NCI-H2227 treated with DMSO at 0.1 percent for 48 hours (cell line): ENCODE measurements around the gene GAB2.

ENCODE experiments used
- DNase-seq: peaks from one replicate; lab custom pipeline; 2025; lab: John Stamatoyannopoulos, UW

GAB2 gene

GRCh38 chr11:78399136-78399535 lies 18.5 kb downstream of the GAB2 start:
- peak; percentile 11 for DNase-seq

DNA sequence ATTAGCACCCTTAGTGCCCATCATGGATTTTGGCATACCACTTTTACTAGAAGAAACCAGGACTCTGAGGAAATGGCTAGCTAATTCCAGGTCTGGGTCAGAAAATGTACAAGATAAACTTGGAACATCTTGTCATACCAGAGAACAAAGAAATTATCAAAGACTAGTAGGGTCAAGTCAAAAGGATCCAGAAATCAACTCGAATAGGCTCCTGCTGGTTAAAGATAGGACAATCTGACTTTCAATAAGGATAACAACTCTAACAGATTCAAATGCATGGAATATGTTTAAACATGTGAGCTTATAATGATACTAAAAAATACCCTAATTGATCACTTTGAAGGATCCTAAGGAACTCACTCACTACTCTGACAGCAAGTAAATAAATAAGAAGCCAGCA lies 18.9 kb downstream of the GAB2 start:
- no peak for DNase-seq

DNA sequence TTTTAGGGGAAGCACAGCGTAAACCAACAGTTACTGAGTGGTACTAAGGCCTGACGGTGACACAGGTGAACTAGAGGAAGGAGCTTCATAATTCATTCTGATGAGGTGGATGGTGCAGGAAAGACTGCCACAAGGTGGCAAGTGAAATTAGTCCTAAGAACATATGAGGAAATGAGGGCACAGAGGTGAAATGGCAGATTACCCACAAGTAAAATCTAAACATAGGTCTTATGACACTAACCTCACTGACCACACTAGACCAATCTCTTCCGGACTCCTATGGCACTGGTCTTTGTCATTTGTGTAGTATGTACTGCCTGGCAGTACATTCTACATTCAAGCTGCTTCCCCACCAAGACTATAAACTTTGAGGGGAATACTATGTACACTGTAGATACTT lies 20.2 kb downstream of the GAB2 start:
- DNase-seq: no peak

DNA sequence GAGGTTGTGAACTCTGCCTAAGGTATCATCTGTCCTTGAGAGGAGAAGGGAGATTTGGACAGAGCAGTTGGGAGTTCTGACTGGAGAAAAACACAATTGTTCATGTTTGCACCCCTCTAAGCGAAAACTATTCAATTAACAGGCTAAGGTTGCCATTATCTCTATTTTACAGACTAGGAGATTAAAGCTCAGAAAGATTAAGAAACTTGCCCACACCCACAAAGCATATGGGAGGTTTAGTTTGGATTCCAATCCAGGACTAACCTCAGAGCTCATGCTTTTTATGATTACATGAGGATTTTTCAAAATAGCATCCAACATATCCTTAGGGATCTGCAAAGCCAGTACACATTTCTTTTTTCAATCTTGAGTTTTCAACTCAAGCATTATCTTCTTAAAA lies 22.0 kb downstream of the GAB2 start:
- no peak for DNase-seq

DNA sequence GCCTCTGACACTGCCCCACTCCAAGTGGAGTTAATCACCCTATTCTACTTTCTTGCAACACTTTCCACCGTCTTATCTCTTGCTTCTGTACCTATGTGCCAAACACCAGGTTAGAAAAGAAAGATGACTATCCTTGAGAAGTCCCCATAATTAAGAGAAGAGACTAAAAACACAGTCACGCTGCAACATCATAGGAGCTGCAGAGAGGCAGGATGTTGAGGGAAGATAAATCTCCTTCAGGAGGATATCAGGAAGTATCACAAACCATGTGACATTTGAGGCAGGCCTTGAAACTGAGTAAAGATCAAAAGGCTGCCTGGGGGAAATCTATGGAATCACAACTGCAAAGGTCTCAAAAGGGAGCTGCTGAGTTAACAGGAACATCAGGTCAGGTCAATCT lies 24.8 kb downstream of the GAB2 start:
- no peak for DNase-seq

DNA sequence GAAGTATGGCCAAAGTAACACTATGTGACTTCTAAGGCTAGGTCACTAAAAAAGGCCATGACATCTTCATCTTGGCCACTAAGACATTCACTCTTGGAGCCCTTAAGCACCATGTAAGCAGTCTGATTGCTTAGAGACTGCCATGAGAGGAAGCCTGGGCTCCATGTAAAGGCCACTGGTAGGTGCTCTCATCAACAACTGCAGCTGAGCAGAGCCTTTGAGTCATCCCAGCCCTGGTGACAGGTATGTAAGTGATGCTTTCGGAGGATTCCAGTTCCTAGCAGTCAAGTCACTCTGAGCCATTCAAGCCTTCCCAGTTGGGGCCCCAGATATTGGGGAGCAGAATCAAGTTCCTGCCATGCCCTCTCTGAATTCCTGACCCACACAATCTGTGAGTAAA lies 26.2 kb downstream of the GAB2 start:
- no peak for DNase-seq

GRCh38 chr11:78390809-78391208 lies 26.8 kb downstream of the GAB2 start:
- DNase-seq: no peak

DNA sequence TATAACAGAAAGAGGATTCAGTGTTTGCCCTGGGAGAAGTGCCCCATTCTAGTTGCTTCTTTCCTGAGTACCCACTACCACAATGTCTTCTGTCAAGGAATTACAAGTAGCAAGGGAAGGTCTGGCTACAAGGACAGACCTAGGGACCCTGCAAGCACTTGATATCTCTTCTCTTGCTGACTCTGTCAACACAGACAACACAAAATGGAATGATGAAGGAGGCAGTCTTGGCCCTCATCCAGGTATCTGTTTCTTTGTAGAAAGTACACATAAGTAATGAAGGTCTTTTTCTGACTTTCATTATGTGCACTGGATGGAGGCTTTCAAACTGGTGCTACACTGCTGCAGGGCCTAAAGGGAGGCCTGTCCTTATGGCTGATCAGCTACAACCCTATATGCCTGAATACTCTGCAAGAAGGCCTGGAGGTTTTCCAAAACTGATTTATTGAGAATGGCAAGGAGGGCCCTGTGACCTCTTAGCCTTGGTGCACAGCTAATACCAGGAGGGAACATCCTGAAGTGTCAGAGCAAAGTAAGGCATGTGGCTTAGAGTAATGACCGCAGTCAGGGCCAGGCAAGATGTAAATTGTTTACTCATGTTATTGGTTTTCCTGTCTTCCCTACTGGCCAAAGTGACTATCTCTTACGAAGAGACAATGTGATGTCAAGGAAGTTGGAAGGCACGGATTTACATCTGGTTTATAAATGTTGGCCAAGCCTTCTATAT lies 31.2 kb downstream of the GAB2 start:
- DNase-seq: peak; percentile 30

DNA sequence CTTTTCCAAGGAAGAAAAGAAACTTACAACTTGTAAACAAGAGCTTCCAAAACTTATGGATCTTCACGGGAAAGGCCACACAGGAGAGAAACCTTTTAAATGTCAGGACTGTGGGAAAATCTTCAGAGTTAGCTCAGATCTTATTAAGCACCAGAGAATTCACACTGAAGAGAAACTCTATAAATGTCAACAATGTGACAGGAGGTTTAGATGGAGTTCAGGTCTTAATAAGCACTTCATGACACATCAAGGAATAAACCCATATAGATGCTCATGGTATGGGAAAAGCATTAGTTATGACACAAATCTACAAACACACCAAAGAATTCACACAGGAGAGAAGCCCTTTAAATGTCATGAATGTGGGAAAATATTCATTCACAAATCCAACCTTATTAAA lies 32.4 kb downstream of the GAB2 start:
- DNase-seq: no peak

GRCh38 chr11:78384231-78384630 lies 33.4 kb downstream of the GAB2 start:
- no peak for DNase-seq

GRCh38 chr11:78381865-78382264 lies 35.8 kb downstream of the GAB2 start:
- no peak for DNase-seq

DNA sequence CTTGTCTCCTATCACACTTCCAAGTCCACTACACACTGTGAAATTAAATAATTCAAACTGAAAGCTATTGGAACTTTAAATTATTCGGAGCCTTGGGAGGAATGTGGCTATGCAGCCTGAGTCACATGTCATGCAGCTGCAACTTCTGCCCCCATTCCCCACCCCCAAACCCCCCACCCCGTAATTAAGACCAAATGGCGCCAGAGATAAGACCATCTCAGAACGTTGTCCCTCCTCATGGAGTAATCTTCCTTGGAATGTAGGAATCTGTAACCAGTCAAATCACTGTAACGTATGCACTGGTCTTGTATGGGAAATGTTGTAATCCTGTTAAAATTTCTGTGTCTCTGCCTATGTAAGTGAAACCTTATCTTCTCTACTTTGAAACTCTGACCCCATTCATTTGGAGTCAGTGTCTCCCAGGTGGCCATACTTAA lies 37.0 kb downstream of the GAB2 start:
- DNase-seq: peak; percentile 48

GRCh38 chr11:78379039-78379670 lies 38.5 kb downstream of the GAB2 start:
- DNase-seq: no peak

GRCh38 chr11:78377625-78378418 lies 39.8 kb downstream of the GAB2 start:
- no peak for DNase-seq

- DNase-seq: no peak
Measured at GRCh38 chr11:78376858-78377257, 40.8 kb downstream of the GAB2 start.

DNA sequence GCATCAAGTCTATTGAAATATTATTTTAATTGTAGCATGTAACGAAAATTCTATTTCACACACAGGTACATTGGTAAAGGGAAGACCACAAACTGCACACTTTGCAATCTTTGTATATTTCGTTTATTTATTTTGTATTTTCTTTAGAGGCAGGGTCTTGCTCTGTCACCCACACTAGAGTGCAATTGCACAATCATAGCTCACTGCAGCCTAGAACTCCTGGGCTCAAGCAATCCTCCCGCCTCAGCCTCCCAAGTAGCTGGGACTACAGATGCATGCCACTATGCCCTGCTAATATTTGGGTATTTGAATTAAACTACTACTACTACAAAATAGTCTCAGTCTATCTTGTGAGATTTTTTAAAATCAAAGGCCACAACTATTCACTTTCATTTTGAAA lies 42.7 kb downstream of the GAB2 start:
- DNase-seq: no peak

DNA sequence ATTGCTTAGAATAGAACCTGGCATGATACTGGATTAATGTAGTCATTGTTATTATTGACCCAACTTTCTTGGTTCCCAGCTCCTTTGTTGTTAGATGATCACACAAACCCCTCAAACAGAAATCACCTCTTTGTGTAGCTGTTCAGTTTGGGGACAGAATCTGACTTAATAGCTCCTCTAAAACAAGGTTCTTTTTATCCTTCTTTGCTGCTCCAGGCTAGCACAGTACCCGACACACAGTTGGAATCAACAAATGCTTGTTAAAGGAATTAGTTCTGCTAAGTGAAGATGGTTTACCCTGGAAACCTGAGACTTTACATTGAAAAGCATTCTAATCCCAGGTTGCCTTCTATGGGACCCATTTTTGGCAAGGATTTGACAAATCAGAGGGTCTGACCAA lies 43.9 kb downstream of the GAB2 start:
- DNase-seq: no peak

GRCh38 chr11:78372114-78372768 lies 45.4 kb downstream of the GAB2 start:
- no peak for DNase-seq

GRCh38 chr11:78371221-78371891 lies 46.3 kb downstream of the GAB2 start:
- DNase-seq: no peak

DNA sequence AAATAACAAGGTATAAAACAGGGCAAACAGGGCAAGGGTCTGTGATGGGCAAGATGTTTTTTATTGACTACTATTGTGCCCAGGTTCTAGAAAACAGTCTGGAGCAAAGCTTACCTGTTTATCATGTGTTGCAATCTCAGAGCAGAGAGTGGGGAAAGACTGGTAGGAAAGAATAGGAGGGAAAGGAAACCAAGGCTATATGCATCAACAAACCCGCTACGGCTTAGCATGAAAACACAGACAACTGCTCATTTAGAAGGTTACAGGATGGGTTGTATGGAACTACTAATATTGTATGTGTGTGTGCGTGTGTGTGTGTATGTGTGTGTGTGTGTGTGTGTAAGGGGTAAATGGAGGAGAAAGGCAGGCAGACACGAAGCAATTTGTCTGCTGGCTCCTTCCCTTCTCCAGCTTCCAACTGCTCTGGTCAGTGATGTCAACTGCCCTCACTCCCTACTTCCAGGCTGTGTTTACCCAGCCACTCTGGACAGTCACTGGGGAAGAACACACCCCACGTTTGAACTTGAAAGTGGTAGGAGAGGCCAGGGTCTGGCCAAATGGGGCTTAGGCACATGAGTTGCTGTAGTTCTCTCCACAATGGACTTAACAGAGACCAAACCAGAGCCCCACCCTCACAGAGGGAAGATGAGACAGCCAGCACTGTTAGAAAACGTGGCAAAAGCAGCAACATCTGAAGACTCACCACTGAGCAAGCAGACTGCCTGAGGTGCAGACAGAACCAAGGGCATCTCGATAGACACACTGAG lies 47.0 kb downstream of the GAB2 start:
- peak; percentile 56 for DNase-seq

DNA sequence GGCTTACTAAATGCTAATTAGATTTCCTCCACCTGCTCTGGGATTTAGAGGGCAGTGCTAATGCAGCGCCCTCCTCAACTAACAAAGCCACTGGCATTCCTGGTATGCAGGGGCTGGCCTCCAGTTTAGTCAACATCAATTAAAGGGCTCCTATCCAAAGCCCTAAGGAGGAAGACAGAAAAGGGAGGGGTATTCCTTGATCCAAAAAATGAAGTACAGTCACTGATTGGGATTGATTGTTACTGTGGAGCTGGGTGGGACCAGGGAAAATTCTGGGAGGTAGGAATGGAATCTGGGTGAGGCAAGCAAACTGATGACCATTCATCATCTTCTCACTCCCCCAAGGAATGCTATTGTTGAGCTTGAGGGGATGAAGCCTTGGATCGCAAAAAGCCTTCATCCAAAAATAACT lies 52.2 kb downstream of the GAB2 start:
- DNase-seq: no peak
